ENCODE data around the gene MTA3. TPM values are rescaled to one million over a fixed set of nuclear protein-coding genes. Genes with fewer than 3 reads are reported as not detected.
"Not testable (repeated sequence)": the region's sequence is repeated elsewhere in the genome, so short reads cannot be mapped to it uniquely, and the experiment has no call there.

Gene MTA3
- total RNA-seq, 3 donors from 2014 or later, result 31.4 to 58.0 (median 49.2) TPM

DNA sequence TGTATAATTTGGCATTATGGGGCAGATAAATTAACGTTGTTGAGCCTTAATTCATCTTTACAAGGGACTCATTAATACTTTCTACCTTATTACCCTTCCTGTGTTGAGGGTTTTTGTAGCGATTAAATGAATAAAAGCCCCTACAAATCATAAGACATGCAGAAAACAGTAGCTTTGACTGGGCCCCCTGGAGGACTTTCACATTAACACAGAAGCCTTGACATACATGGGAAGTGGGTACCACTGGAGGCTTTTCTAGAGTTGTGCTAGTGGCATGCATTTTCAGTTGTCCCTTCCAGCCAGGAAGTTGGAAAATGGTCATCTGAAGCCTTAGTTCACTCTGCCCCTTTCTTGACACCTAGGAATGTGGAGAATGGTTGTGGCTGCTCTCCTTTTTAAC lies 30.2 kb downstream of the MTA3 start:
- no peak for TF ChIP-seq POLR2A (IDR thresholded peaks at IDR 0.05)
- no peak for TF ChIP-seq POLR2AphosphoS5 (IDR thresholded peaks at IDR 0.05)
- TF ChIP-seq, protein P1, sequence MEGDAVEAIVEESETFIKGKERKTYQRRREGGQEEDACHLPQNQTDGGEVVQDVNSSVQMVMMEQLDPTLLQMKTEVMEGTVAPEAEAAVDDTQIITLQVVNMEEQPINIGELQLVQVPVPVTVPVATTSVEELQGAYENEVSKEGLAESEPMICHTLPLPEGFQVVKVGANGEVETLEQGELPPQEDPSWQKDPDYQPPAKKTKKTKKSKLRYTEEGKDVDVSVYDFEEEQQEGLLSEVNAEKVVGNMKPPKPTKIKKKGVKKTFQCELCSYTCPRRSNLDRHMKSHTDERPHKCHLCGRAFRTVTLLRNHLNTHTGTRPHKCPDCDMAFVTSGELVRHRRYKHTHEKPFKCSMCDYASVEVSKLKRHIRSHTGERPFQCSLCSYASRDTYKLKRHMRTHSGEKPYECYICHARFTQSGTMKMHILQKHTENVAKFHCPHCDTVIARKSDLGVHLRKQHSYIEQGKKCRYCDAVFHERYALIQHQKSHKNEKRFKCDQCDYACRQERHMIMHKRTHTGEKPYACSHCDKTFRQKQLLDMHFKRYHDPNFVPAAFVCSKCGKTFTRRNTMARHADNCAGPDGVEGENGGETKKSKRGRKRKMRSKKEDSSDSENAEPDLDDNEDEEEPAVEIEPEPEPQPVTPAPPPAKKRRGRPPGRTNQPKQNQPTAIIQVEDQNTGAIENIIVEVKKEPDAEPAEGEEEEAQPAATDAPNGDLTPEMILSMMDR (IDR thresholded peaks at IDR 0.05), result no peak
- H3K4me1 ChIP-seq, result no peaks in the 10 kb centered on the region
- no peaks in the 10 kb centered on the region for H3K36me3 ChIP-seq
- H3K9me3 ChIP-seq, result no peaks in the 10 kb centered on the region
- DNase-seq (ENCODE audit: low spot score in 2 of 2), result no peak
- intact Hi-C loops (cut with DNase I; ENCODE audit: low total_unique reads), result no loop called here
- no peak overlapping the region for H3K4me3 ChIP-seq
- no peaks in the 10 kb centered on the region for H3K27me3 ChIP-seq
- H3K27ac ChIP-seq, result no peak overlapping the region

DNA sequence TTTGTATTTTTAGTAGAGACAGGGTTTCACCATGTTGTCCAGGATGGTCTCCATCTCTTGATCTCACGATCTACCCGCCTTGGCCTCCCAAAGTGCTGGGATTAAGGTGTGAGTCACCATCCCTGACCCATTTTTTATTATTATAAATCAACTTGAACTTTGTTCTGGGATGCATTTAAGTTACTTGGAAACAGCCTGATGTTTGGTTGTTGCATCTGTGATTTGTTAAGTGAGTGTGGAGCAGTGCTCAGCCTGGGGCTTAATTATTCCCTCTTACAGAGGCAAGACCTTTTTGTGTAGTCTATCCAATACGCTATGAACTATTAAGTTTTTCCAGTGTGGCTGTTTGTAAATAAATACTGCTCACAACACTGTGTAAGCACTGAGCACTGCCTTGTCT lies 32.6 kb downstream of the MTA3 start:
- H3K36me3 ChIP-seq, result no peaks in the 10 kb centered on the region
- DNase-seq (ENCODE audit: low spot score in 2 of 2), result no peak
- no peaks in the 10 kb centered on the region for H3K27me3 ChIP-seq
- TF ChIP-seq, protein P1 (IDR thresholded peaks at IDR 0.05), result no peak
- TF ChIP-seq POLR2A (IDR thresholded peaks at IDR 0.05), result no peak
- TF ChIP-seq POLR2AphosphoS5 (IDR thresholded peaks at IDR 0.05), result no peak
- H3K27ac ChIP-seq, result no peak overlapping the region
- no peaks in the 10 kb centered on the region for H3K4me1 ChIP-seq
- intact Hi-C loops (cut with DNase I; ENCODE audit: low total_unique reads), result no loop called here
- H3K9me3 ChIP-seq, result no peaks in the 10 kb centered on the region
- no peak overlapping the region for H3K4me3 ChIP-seq

DNA sequence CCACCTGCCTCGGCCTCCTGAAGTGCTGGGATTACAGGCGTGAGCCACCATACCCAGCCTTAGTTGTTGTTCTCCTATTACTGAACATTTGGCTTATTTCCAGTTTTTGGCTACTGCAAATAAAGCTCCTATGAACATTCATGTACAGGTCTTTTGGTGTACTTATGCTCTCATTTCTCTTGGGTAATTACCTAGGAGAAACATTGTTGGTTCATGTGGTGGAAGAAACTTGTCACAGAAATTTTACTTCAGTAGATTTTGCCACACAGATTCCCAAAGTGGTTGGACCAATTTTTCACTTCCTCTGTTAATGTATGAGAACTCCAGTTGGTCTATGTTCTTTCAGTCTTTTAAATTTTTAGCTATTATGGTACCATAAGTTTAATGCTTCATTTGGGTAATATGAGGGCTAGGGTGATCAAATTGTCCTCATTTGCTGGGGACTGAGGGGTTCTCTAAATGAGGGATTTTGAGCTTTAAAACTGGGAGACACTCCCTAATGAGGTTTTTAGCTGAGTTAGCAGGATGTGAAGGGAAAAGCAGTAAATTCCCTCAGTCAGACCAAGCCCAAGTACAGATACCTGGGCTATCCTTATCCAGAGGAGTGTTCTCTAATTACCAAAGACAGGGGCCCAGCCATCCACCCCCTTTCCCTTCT lies 33.9 kb downstream of the MTA3 start:
- Histone ChIP-seq H3K4me3 (no peak overlapping the region), H3K27me3 (no peaks in the 10 kb centered on the region), H3K27ac (no peak overlapping the region), H3K36me3 (no peaks in the 10 kb centered on the region), H3K4me1 (no peaks in the 10 kb centered on the region), H3K9me3 (no peaks in the 10 kb centered on the region)
- no peak for DNase-seq (ENCODE audit: low spot score in 2 of 2)
- TF ChIP-seq POLR2AphosphoS5 (IDR thresholded peaks at IDR 0.05) (no peak), POLR2A (IDR thresholded peaks at IDR 0.05) (no peak)
- TF ChIP-seq, protein P1 (IDR thresholded peaks at IDR 0.05), result no peak
- intact Hi-C loops (cut with DNase I; ENCODE audit: low total_unique reads), result no loop called here

DNA sequence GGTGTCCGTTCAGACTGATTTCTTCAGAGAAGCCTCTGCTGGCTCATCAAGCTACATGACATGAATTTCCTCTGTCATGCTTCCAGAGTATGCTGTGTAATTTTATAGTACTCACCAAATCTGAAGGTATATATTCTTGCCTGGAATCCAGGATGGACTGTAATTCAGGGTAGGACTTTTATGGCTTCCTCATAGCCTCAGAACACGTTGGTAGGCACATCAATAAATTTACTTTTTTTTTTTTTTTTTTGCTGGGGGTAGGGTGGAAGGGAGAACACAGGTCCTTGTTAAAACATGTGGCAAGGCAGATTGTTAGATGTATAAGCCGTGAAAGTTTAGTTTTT lies 34.4 kb downstream of the MTA3 start:
- Histone ChIP-seq H3K36me3 (no peaks in the 10 kb centered on the region), H3K27ac (no peak overlapping the region), H3K27me3 (no peaks in the 10 kb centered on the region), H3K4me3 (no peak overlapping the region), H3K4me1 (no peaks in the 10 kb centered on the region), H3K9me3 (no peaks in the 10 kb centered on the region)
- intact Hi-C loops (cut with DNase I; ENCODE audit: low total_unique reads), result no loop called here
- TF ChIP-seq POLR2AphosphoS5 (IDR thresholded peaks at IDR 0.05) (no peak), POLR2A (IDR thresholded peaks at IDR 0.05) (no peak)
- TF ChIP-seq, protein P1 (IDR thresholded peaks at IDR 0.05), result no peak
- DNase-seq (ENCODE audit: low spot score in 2 of 2), result no peak

DNA sequence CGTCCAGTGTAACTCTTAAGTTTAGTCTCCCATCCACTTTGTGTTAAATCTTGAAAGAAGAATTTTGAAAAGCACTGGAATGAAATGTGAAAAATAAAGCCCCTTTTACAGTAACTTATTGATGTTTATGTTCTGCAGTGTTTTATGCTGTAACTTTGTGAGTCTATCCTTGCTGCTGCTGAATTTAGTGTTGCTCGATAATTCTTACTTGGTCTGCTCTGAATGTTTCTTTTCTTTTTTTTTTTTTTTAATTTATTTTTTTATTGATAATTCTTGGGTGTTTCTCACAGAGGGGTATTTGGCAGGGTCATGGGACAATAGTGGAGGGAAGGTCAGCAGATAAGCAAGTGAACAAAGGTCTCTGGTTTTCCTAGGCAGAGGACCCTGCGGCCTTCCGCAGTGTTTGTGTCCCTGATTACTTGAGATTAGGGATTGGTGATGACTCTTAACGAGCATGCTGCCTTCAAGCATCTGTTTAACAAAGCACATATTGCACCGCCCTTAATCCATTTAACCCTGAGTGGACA lies 36.0 kb downstream of the MTA3 start:
- H3K36me3 ChIP-seq; H3K4me1 ChIP-seq; H3K4me3 ChIP-seq; H3K27me3 ChIP-seq; DNase-seq (ENCODE audit: low spot score in 2 of 2); H3K9me3 ChIP-seq; H3K27ac ChIP-seq; intact Hi-C loops (cut with DNase I; ENCODE audit: low total_unique reads): not testable (repeated sequence)

DNA sequence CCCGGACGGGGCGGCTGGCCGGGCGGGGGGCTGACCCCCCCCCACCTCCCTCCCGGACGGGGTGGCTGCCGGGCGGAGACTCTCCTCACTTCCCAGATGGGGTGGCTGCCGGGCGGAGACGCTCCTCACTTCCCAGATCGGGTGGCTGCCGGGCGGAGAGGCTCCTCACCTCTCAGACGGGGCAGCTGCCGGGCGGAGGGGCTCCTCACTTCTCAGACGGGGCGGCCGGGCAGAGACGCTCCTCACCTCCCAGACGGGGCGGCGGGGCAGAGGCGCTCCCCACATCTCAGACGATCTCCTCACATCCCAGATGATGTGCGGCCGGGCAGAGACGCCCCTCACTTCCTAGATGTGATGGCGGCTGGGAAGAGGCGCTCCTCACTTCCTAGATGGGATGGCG lies 37.7 kb downstream of the MTA3 start:
- H3K27ac ChIP-seq; H3K4me1 ChIP-seq; H3K27me3 ChIP-seq; H3K36me3 ChIP-seq; intact Hi-C loops (cut with DNase I; ENCODE audit: low total_unique reads); H3K9me3 ChIP-seq; DNase-seq (ENCODE audit: low spot score in 2 of 2); H3K4me3 ChIP-seq: not testable (repeated sequence)

All from breast epithelium (tissue), 4 donors.